ENCODE data around the gene SLC16A2. TPM values are rescaled to one million over a fixed set of nuclear protein-coding genes. Genes with fewer than 3 reads are reported as not detected.
"Not testable (repeated sequence)": the region's sequence is repeated elsewhere in the genome, so short reads cannot be mapped to it uniquely, and the experiment has no call there.

Gene SLC16A2
- total RNA-seq, 1 donor from 2014 or later: 17.0 TPM

GRCh38 chrX:74514384-74514783 lies 93.1 kb downstream of the SLC16A2 start:
- no peaks in the 10 kb centered on the region for H3K27me3 Mint-ChIP-seq
- no peaks in the 10 kb centered on the region for H3K4me1 Mint-ChIP-seq (ENCODE audit: unreplicated experiment)
- peaks cover 4% of the 10 kb centered on the region for H3K9me3 Mint-ChIP-seq
- no peak overlapping the region for H3K27ac Mint-ChIP-seq
- H3K4me3 Mint-ChIP-seq: no peak overlapping the region
- no peak for TF ChIP-seq CTCF (conservative IDR thresholded peaks at IDR 0.05)
- no peaks in the 10 kb centered on the region for H3K36me3 Mint-ChIP-seq
- no peak for DNase-seq (ENCODE audit: extremely low spot score, unreplicated experiment)

- Mint-ChIP-seq H3K4me3 (no peak overlapping the region), H3K27me3 (no peaks in the 10 kb centered on the region), H3K27ac (no peak overlapping the region), H3K36me3 (no peaks in the 10 kb centered on the region), H3K9me3 (peaks cover 4% of the 10 kb centered on the region), H3K4me1 (ENCODE audit: unreplicated experiment) (no peaks in the 10 kb centered on the region)
- no peak for DNase-seq (ENCODE audit: extremely low spot score, unreplicated experiment)
- TF ChIP-seq CTCF (conservative IDR thresholded peaks at IDR 0.05): no peak
Measured at GRCh38 chrX:74515356-74515755, 94.1 kb downstream of the SLC16A2 start.

- not testable (repeated sequence) for DNase-seq (ENCODE audit: extremely low spot score, unreplicated experiment); H3K9me3 Mint-ChIP-seq; H3K36me3 Mint-ChIP-seq
Measured at GRCh38 chrX:74516013-74516412, 94.7 kb downstream of the SLC16A2 start.

GRCh38 chrX:74519870-74520269 lies 98.6 kb downstream of the SLC16A2 start:
- no peak for DNase-seq (ENCODE audit: extremely low spot score, unreplicated experiment)
- Mint-ChIP-seq H3K4me1 (ENCODE audit: unreplicated experiment) (no peaks in the 10 kb centered on the region), H3K4me3 (no peak overlapping the region), H3K27me3 (no peaks in the 10 kb centered on the region), H3K36me3 (no peaks in the 10 kb centered on the region), H3K9me3 (peaks cover 4% of the 10 kb centered on the region), H3K27ac (no peak overlapping the region)
- TF ChIP-seq CTCF (conservative IDR thresholded peaks at IDR 0.05): no peak

More at GRCh38 chrX:74516013-74516412, 94.7 kb downstream of the SLC16A2 start:
- not testable (repeated sequence) for H3K27me3 Mint-ChIP-seq; H3K4me1 Mint-ChIP-seq (ENCODE audit: unreplicated experiment); H3K27ac Mint-ChIP-seq; H3K4me3 Mint-ChIP-seq

GRCh38 chrX:74520291-74520690 lies 99.0 kb downstream of the SLC16A2 start:
- DNase-seq (ENCODE audit: extremely low spot score, unreplicated experiment): no peak
- Mint-ChIP-seq H3K4me3 (no peak overlapping the region), H3K36me3 (no peaks in the 10 kb centered on the region), H3K9me3 (peaks cover 3% of the 10 kb centered on the region), H3K27ac (no peak overlapping the region), H3K27me3 (no peaks in the 10 kb centered on the region), H3K4me1 (ENCODE audit: unreplicated experiment) (no peaks in the 10 kb centered on the region)
- TF ChIP-seq CTCF (conservative IDR thresholded peaks at IDR 0.05): no peak

- Mint-ChIP-seq H3K4me3 (no peak overlapping the region), H3K4me1 (ENCODE audit: unreplicated experiment) (no peaks in the 10 kb centered on the region), H3K27ac (no peak overlapping the region), H3K27me3 (no peaks in the 10 kb centered on the region), H3K9me3 (no peaks in the 10 kb centered on the region), H3K36me3 (no peaks in the 10 kb centered on the region)
- no peak for TF ChIP-seq CTCF (conservative IDR thresholded peaks at IDR 0.05)
- no peak for DNase-seq (ENCODE audit: extremely low spot score, unreplicated experiment)
Measured at GRCh38 chrX:74520896-74521295, 99.6 kb downstream of the SLC16A2 start.

All from type B pancreatic cell (in vitro differentiated cells).